Suprapubic skin (tissue), 4 donors: ENCODE results near the gene RNF44. TPM values are rescaled to one million over a fixed set of nuclear protein-coding genes. Genes with fewer than 3 reads are reported as not detected.

ENCODE experiments used
- DNase-seq, 2 donors: peaks; one replicate each; pipeline ENCODE4 v3.0.0-alpha.2; 2019; ENCODE audit warnings: low spot score in 2 of 2
- H3K27ac ChIP-seq: fragments of 200-600 bp; sonication (generic); one replicate; pipeline ENCODE4 v1.5.1; 2019
- H3K27me3 ChIP-seq: fragments of 200-600 bp; sonication (generic); one replicate; pipeline ENCODE4 v1.5.1; 2019
- H3K36me3 ChIP-seq: fragments of 200-600 bp; sonication (generic); one replicate; pipeline ENCODE4 v1.5.1; 2019
- H3K4me1 ChIP-seq: fragments of 200-600 bp; sonication (generic); one replicate; pipeline ENCODE4 v1.5.1; 2019
- H3K4me3 ChIP-seq: fragments of 200-600 bp; sonication (generic); one replicate; pipeline ENCODE4 v1.5.1; 2019; ENCODE audit warnings: mild to moderate bottlenecking
- H3K9me3 ChIP-seq: fragments of 200-600 bp; sonication (generic); one replicate; pipeline ENCODE4 v1.5.1; 2019
- EP300 ChIP-seq: sonication (generic); formaldehyde crosslinking; IDR thresholded peaks from one replicate; pipeline ENCODE4 v1.6.1; 2017; ENCODE audit warnings: antibody characterized with exemption
- POLR2A ChIP-seq, 2 donors: fragments of 450-650 bp; IDR thresholded peaks; one replicate each; pipeline ENCODE4 v1.6.1; 2017; ENCODE audit warnings: antibody characterized with exemption in 2 of 2, mild to moderate bottlenecking in 2 of 2, moderate library complexity in 2 of 2
- POLR2AphosphoS5 ChIP-seq, 3 donors: sonication (generic); formaldehyde crosslinking; IDR thresholded peaks; one replicate each; pipeline ENCODE4 v1.6.1; 2017; ENCODE audit warnings: antibody characterized with exemption in 3 of 3
- WGBS: methylation state at CpG from one replicate; pipeline ENCODE4 v1.1.5; 2018; 5-methylcytosine and 5-hydroxymethylcytosine counted together
- total RNA-seq, 4 donors: library from RNA; depleted of rRNA; stranded (reverse); fragments of >200 nt; gene quantifications; one replicate each; pipeline ENCODE4 v1.1.0, GENCODE V29; 2016
- TF ChIP-seq, protein P1 (sequence below), 2 donors: fragments of 200-600 bp in 1 of 2; fragments of 450-650 bp in 1 of 2; sonication (generic) in 1 of 2; IDR thresholded peaks; one replicate each; pipeline ENCODE4 v1.5.1; 2016 to 2019; ENCODE audit warnings: antibody characterized with exemption in 2 of 2, mild to moderate bottlenecking in 1 of 2, moderate library complexity in 1 of 2

Gene RNF44
- total RNA-seq, 4 donors from 2014 or later, result 36.9 to 65.9 (median 46.3) TPM

DNA sequence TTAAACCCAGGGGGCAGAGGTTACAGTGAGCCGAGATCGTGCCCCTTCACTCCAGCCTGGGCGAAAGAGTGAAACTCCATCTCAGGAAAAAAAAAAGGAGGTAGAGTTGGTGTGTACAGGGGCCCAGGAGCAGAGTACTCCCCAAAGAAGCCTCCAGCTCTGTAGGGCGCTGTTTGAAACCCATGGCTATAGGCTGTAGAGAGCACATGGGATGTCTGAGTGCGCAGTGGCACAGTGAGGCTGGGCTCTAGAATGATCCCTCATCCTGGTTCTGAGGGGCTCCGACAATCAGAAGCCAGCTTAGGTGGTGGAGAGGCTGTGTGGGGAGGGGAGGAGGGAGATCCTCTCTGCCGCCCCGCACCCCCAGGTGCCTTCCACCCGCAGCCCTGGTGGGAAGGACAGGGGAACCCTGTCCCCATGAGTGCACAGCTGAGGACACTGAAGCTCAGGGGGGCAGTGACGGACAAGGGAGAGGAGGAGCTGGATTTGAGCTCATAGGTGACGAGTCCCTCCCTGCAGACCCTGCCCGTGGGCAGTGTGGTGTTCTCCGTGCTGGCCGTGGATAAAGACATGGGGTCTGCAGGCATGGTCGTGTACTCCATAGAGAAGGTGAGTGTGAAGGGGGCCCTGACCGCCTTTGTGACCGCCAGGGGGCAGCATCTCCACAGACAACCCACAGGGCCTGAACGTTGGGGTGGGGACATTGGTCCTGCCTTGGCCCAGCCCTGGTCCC lies 36.5 kb upstream of the RNF44 start:
- H3K9me3 ChIP-seq, result no peaks in the 10 kb centered on the region
- TF ChIP-seq, protein P1, sequence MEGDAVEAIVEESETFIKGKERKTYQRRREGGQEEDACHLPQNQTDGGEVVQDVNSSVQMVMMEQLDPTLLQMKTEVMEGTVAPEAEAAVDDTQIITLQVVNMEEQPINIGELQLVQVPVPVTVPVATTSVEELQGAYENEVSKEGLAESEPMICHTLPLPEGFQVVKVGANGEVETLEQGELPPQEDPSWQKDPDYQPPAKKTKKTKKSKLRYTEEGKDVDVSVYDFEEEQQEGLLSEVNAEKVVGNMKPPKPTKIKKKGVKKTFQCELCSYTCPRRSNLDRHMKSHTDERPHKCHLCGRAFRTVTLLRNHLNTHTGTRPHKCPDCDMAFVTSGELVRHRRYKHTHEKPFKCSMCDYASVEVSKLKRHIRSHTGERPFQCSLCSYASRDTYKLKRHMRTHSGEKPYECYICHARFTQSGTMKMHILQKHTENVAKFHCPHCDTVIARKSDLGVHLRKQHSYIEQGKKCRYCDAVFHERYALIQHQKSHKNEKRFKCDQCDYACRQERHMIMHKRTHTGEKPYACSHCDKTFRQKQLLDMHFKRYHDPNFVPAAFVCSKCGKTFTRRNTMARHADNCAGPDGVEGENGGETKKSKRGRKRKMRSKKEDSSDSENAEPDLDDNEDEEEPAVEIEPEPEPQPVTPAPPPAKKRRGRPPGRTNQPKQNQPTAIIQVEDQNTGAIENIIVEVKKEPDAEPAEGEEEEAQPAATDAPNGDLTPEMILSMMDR (IDR thresholded peaks at IDR 0.05), result peak; percentile 25 to 79
- no peak for TF ChIP-seq EP300
- TF ChIP-seq POLR2AphosphoS5 (IDR thresholded peaks at IDR 0.05), result no peak
- H3K36me3 ChIP-seq, result no peaks in the 10 kb centered on the region
- H3K4me1 ChIP-seq, result no peaks in the 10 kb centered on the region
- peaks cover 20% of the 10 kb centered on the region for H3K27me3 ChIP-seq
- WGBS, result 43% methylated on average over 17 of the region's 18 CpGs
- no peak overlapping the region for H3K27ac ChIP-seq
- H3K4me3 ChIP-seq, result no peak overlapping the region
- peak in 1 of 2 donors; percentile 80 for DNase-seq

DNA sequence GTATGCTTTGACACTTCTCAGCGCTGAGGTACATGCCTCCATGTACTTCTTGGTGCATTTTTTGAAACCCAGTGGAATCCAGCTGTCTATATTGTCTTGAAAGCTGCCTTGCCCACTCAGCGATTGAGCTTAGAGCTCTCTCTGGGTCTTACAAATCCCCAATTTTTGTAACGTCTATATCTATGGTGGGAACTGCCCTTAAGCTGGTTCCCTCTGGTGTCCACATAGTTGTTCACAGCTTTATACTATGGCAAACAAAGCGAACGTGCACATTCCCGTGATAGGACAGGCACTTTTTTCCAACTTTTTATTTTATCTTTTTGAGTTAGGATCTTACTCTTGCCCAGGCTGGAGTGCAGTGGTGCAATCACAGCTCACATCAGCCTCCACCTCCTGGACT lies 32.8 kb upstream of the RNF44 start:
- H3K27ac ChIP-seq, result no peak overlapping the region
- DNase-seq, result no peak
- no peaks in the 10 kb centered on the region for H3K4me1 ChIP-seq
- no peak for TF ChIP-seq POLR2A (IDR thresholded peaks at IDR 0.05)
- no peak for TF ChIP-seq EP300
- TF ChIP-seq, protein P1 (IDR thresholded peaks at IDR 0.05), result no peak
- TF ChIP-seq POLR2AphosphoS5 (IDR thresholded peaks at IDR 0.05), result no peak
- no peaks in the 10 kb centered on the region for H3K9me3 ChIP-seq
- 53% methylated on average over 6 of the region's 6 CpGs for WGBS
- no peaks in the 10 kb centered on the region for H3K36me3 ChIP-seq
- H3K4me3 ChIP-seq, result no peak overlapping the region
- H3K27me3 ChIP-seq, result peaks cover 27% of the 10 kb centered on the region

DNA sequence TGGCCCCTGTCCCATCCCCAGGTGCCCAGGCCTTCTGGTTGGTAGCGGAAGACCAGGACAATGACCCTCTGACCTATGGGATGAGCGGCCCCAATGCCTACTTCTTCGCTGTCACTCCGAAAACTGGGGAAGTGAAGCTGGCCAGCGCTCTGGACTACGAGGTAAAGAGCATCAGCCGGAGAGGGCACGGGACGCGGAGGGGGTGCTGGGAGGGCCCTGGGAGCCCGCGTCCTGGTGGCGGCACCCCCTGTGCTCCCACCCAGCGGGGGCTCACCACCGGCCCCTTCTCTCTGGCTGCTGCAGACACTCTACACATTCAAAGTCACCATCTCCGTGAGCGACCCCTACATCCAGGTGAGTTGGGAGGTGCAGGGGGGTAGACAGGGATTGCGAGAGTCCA lies 31.5 kb upstream of the RNF44 start:
- 81% methylated on average over 17 of the region's 18 CpGs for WGBS
- Histone ChIP-seq H3K9me3 (no peaks in the 10 kb centered on the region), H3K36me3 (no peaks in the 10 kb centered on the region), H3K4me1 (no peaks in the 10 kb centered on the region), H3K27me3 (peaks cover 27% of the 10 kb centered on the region), H3K27ac (no peak overlapping the region), H3K4me3 (no peak overlapping the region)
- DNase-seq, result no peak
- TF ChIP-seq POLR2A (IDR thresholded peaks at IDR 0.05) (no peak), EP300 (no peak), POLR2AphosphoS5 (IDR thresholded peaks at IDR 0.05) (no peak)
- TF ChIP-seq, protein P1 (IDR thresholded peaks at IDR 0.05), result no peak

DNA sequence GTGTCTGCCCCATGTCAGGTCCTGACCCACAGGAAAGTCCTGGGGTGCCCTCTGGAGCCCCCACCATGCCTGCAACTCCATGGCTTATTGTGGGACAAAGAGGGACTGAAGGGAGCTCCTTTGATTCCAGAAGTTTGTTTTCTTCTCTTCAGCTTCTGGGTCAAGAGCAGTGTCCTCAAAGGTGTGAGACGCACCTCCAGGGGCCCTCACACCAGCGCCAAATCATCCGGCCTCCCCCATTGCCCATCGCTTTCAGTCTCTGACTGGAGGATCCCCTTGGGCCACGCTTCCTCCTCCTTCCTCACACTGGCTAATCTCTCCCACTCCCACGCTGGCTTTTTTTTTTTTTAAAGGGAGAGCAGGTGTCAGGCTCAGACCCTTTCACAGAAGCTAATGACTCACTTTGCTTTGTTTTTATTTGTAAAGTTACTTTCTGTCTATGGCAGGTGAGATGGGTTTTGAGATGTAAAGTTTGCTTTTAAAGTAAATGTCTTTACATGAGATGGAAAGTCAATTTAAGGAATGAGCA lies 28.6 kb upstream of the RNF44 start:
- Histone ChIP-seq H3K4me1 (no peaks in the 10 kb centered on the region), H3K36me3 (no peaks in the 10 kb centered on the region), H3K4me3 (no peak overlapping the region), H3K9me3 (no peaks in the 10 kb centered on the region), H3K27me3 (peaks cover 36% of the 10 kb centered on the region), H3K27ac (no peak overlapping the region)
- no peak for DNase-seq
- WGBS, result 70% methylated on average over 6 of the region's 6 CpGs
- TF ChIP-seq, protein P1 (IDR thresholded peaks at IDR 0.05), result no peak
- TF ChIP-seq POLR2AphosphoS5 (IDR thresholded peaks at IDR 0.05) (no peak), EP300 (no peak)

DNA sequence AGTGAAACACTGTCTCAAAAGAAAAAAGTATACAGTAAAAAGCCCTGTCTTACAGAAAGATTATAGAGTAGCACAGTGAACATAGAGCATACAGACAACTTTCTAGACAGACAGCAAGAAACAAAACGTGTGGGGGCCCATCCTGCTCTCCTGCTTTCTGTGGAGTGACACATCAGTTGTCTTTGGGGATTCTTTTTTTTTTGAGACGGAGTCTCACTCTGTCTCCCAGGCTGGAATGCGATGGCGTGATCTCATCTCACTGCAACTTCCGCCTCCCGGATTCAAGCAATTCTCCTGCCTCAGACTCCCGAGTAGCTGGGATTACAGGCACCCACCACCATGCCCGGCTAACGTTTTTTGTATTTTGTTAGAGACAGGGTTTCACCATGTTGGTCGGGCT lies 26.8 kb upstream of the RNF44 start:
- peaks cover 32% of the 10 kb centered on the region for H3K27me3 ChIP-seq

More for the DNA sequence above, 26.8 kb upstream of the RNF44 start:
- no peaks in the 10 kb centered on the region for H3K4me1 ChIP-seq
- H3K4me3 ChIP-seq, result no peak overlapping the region
- H3K36me3 ChIP-seq, result no peaks in the 10 kb centered on the region
- no peak overlapping the region for H3K27ac ChIP-seq
- no peak for DNase-seq
- H3K9me3 ChIP-seq, result peaks cover 4% of the 10 kb centered on the region
- WGBS, result 77% methylated on average over 10 of the region's 10 CpGs
- TF ChIP-seq POLR2AphosphoS5 (IDR thresholded peaks at IDR 0.05) (no peak), POLR2A (IDR thresholded peaks at IDR 0.05) (no peak), EP300 (no peak)
- TF ChIP-seq, protein P1 (IDR thresholded peaks at IDR 0.05), result no peak
